Measurements from ENCODE around the gene AKAP9. TPM values are rescaled to one million over a fixed set of nuclear protein-coding genes. Genes with fewer than 3 reads are reported as not detected.

AKAP9 gene
- total RNA-seq, 1 donor from 2014 or later: 75.4 TPM

DNA sequence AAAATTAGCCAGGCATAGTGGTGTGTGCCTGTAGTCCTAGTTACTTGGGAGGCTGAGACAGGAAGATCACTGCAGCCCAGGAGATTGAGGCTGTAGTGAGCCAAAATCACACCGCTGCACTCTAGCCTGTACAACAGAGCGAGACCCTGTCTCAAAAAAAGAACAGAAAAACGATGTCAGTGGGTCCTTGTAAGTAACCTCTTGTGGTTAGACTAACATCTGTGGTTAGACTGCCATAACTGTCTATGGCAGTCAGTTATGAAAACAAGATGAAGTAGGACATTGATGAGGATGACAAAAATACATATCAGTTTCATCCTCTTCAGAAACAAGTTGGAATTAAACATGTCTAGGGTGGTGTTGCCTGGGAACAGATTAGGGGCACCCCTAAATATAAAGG is 53.3 kb downstream of the AKAP9 start:
- DNase-seq (ENCODE audit: extremely low spot score in 2 of 2): no peak
- H3K9me3 ChIP-seq: no peaks in the 10 kb centered on the region
- no peaks in the 10 kb centered on the region for H3K27me3 ChIP-seq
- TF ChIP-seq, protein P1, sequence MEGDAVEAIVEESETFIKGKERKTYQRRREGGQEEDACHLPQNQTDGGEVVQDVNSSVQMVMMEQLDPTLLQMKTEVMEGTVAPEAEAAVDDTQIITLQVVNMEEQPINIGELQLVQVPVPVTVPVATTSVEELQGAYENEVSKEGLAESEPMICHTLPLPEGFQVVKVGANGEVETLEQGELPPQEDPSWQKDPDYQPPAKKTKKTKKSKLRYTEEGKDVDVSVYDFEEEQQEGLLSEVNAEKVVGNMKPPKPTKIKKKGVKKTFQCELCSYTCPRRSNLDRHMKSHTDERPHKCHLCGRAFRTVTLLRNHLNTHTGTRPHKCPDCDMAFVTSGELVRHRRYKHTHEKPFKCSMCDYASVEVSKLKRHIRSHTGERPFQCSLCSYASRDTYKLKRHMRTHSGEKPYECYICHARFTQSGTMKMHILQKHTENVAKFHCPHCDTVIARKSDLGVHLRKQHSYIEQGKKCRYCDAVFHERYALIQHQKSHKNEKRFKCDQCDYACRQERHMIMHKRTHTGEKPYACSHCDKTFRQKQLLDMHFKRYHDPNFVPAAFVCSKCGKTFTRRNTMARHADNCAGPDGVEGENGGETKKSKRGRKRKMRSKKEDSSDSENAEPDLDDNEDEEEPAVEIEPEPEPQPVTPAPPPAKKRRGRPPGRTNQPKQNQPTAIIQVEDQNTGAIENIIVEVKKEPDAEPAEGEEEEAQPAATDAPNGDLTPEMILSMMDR (IDR thresholded peaks at IDR 0.05): no peak
- TF ChIP-seq POLR2AphosphoS5 (IDR thresholded peaks at IDR 0.05; ENCODE audit: insufficient read depth in 1 of 2, low read depth in 1 of 2) (no peak), POLR2A (IDR thresholded peaks at IDR 0.05) (no peak)
- peaks cover 0 to 55% of the 10 kb centered on the region in 2 donors for H3K36me3 ChIP-seq
- H3K4me3 ChIP-seq: no peak overlapping the region
- intact Hi-C loops (cut with DNase I): no loop called here
- no peaks in the 10 kb centered on the region for H3K4me1 ChIP-seq
- H3K27ac ChIP-seq: no peak overlapping the region

DNA sequence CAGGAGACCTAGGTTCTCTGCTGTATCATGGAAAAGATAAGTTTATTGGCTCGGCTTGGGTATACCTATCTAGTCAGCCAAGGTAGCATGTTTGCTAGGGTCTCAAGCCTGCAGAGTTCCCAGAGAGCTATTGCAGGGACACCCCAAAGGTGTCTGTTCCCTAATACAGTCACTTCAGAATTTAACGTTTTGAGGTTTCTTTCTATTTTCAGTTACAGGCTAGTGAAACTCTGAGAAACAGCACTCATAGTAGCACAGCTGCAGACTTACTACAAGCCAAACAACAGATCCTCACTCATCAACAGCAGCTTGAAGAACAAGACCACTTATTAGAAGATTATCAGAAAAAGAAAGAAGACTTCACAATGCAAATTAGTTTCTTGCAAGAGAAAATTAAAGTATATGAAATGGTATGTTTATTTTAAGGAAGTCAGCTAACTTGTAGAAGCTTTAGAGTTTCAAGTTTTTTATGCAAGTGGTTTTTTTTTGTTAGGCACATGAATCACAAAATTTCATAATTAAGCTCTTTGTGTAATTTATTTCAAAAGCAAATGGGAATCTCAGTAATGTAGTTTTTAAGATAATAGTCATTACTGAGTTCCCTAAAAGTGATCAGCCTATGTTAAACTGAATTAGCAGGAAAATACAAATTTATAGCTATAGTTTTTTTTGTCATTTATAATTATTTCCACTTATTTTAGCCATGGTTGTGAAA is 54.9 kb downstream of the AKAP9 start:
- Histone ChIP-seq H3K27me3 (no peaks in the 10 kb centered on the region), H3K4me3 (no peak overlapping the region), H3K4me1 (no peaks in the 10 kb centered on the region), H3K36me3 (peaks cover 0 to 55% of the 10 kb centered on the region in 2 donors), H3K27ac (no peak overlapping the region), H3K9me3 (no peaks in the 10 kb centered on the region)
- intact Hi-C loops (cut with DNase I): no loop called here
- TF ChIP-seq, protein P1 (IDR thresholded peaks at IDR 0.05): no peak
- no peak for TF ChIP-seq POLR2A (IDR thresholded peaks at IDR 0.05)
- TF ChIP-seq POLR2AphosphoS5 (IDR thresholded peaks at IDR 0.05; ENCODE audit: insufficient read depth in 1 of 2, low read depth in 1 of 2): no peak
- no peak for DNase-seq (ENCODE audit: extremely low spot score in 2 of 2)

DNA sequence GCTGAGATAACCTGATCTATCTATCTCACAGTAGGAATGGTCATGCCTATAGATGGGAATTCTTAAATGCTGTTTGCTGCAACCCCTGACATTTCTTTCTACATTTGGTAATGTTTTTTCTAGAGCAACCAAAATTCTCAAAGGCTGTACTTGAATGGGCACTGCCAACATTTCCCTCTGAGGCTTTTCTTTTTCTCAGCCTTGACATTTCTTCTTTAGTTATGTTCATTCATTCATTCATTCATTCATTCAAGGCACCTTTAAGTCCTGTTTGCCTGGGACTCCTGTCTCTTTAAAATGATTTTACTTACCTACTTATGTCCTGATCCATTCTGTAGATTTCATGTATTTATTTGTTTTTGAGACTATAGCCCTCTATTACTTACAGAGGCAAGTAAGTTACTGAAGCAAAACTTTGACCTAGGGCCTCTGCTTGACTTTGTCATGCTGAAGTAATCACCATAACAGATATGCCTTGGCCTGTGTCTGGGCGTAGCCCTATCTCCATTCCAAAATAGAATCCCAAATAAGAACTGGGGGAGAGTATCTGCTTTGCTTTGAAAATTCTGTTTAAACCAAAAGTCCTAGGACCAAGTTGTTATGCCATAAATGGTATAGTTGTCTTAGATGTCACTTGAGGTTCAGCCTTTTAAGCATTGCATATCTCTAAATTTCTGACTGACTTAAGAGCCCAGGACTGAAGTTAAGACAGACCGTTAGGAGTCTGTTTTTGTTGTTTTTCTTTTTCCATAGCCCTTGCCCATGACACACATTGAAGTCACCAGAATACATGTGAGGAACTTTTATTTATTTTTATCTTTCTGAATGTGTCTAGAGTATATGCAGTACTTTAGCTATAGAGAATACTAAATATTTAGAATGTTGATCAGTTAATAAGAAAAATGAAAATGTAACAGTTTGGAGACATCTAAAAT is 59.2 kb downstream of the AKAP9 start:
- no peaks in the 10 kb centered on the region for H3K27me3 ChIP-seq
- no peaks in the 10 kb centered on the region for H3K9me3 ChIP-seq
- TF ChIP-seq POLR2AphosphoS5 (IDR thresholded peaks at IDR 0.05; ENCODE audit: insufficient read depth in 1 of 2, low read depth in 1 of 2): no peak
- TF ChIP-seq, protein P1 (IDR thresholded peaks at IDR 0.05): no peak
- TF ChIP-seq POLR2A (IDR thresholded peaks at IDR 0.05): no peak
- H3K36me3 ChIP-seq: peaks cover 0 to 40% of the 10 kb centered on the region in 2 donors
- H3K27ac ChIP-seq: no peak overlapping the region
- intact Hi-C loops (cut with DNase I): no loop called here
- H3K4me1 ChIP-seq: no peaks in the 10 kb centered on the region
- H3K4me3 ChIP-seq: no peak overlapping the region
- no peak for DNase-seq (ENCODE audit: extremely low spot score in 2 of 2)

DNA sequence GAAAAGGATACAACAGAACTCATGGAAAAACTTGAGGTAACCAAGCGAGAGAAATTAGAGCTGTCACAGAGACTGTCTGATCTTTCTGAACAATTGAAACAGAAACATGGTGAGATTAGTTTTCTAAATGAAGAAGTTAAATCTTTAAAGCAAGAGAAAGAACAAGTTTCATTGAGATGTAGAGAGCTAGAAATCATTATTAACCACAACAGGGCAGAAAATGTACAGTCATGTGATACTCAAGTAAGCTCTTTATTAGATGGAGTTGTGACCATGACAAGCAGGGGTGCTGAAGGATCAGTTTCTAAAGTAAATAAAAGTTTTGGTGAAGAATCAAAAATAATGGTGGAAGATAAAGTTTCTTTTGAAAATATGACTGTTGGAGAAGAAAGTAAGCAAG is 62.1 kb downstream of the AKAP9 start:
- no peak overlapping the region for H3K27ac ChIP-seq
- TF ChIP-seq POLR2AphosphoS5 (IDR thresholded peaks at IDR 0.05; ENCODE audit: insufficient read depth in 1 of 2, low read depth in 1 of 2) (no peak), POLR2A (IDR thresholded peaks at IDR 0.05) (no peak)
- TF ChIP-seq, protein P1 (IDR thresholded peaks at IDR 0.05): no peak
- no peaks in the 10 kb centered on the region for H3K9me3 ChIP-seq
- peaks cover 0 to 15% of the 10 kb centered on the region in 2 donors for H3K36me3 ChIP-seq
- H3K27me3 ChIP-seq: no peaks in the 10 kb centered on the region
- H3K4me1 ChIP-seq: no peaks in the 10 kb centered on the region
- intact Hi-C loops (cut with DNase I): no loop called here
- no peak overlapping the region for H3K4me3 ChIP-seq
- no peak for DNase-seq (ENCODE audit: extremely low spot score in 2 of 2)
